GM18858 (cell line): ENCODE measurements around the gene SGPP2.

Source experiments
- ATAC-seq: cut with Tn5 transposase; IDR thresholded peaks from one replicate; pipeline ENCODE4 v1.9.1; 2021; ENCODE audit not compliant: unreplicated experiment

SGPP2 gene

GRCh38 chr2:222523783-222524544, 99.6 kb downstream of the SGPP2 start:
- ATAC-seq: no peak

GRCh38 chr2:222525811-222526210, 101.5 kb downstream of the SGPP2 start:
- no peak for ATAC-seq

DNA sequence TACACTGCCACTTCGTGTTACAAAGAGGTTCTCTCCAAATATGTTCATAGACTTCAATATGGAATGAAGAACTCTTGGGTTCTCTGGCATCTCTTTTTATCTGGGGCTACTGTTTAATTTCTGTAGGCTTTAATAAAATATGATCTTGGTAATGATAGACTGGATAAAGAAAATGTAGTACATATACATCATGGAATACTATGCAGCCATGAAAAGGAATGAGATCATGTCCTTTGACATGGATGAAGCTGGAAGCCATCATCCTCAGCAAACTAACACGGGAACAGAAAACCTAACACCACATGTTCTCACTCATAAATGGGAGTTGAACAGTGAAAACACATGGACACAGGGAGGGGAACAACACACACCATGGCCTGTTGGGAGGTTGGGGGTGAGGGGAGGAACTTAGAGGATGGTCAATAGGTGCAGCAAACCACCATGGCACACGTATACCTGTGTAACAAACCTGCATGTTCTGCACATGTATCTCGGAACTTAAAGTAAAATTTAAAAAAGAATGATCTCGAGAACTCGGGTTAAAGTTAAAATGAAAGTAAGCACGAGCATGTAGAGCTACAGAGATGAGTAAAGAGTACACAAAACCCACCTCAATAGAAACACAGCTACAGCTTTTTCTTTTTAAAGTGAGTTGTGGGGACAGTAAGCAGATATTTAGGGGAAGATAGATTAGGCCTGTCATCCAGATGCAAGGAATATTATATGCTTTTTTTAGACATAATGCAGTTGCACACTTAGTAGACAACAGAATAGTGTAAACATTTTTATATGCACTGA, 102.3 kb downstream of the SGPP2 start:
- no peak for ATAC-seq

GRCh38 chr2:222532315-222532714, 108.0 kb downstream of the SGPP2 start:
- ATAC-seq: no peak

- ATAC-seq: no peak
These were observed 111.1 kb downstream of the SGPP2 start for GRCh38 chr2:222535477-222535876.

DNA sequence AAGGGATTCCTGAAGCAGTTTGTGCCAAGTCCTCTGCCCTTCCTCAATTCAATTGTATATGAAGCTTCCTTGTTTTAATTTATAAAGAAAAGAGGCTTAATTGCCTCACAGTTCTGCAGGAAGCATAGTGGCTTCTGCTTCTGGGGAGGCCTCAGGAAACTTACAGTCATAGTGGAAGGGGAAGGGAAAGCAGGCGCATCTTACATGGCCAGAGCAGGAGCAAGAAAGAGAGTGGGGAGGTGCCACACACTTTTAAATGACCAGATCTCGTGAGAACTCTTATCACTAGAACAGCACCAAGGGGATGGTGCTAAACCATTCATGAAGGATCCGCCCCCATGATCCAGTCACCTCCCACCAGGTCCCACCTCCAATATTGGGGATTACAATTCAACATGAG, 114.2 kb downstream of the SGPP2 start:
- ATAC-seq: no peak

- ATAC-seq: no peak
These were observed 120.3 kb downstream of the SGPP2 start for GRCh38 chr2:222544661-222545060.

- no peak for ATAC-seq
These were observed 121.8 kb downstream of the SGPP2 start for GRCh38 chr2:222545823-222546795.

DNA sequence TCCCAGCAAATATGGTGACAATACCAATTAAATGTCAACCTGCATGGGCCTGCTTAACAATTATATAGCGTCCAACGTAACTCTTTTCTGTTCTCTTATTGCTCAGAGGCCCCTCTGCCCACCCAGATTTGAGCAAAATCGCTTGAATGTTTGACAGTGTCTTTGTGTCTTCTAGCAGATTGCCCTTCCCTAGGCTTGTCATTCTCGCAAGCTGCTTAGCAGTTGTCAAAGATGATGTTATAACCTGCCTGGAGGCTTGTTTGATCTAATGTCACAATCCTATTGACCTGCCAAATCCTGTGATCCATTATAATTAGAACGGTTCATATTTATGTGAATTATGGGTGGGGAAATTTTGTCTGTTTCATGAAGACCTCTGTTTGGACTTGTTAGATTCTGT, 122.7 kb downstream of the SGPP2 start:
- ATAC-seq: no peak

DNA sequence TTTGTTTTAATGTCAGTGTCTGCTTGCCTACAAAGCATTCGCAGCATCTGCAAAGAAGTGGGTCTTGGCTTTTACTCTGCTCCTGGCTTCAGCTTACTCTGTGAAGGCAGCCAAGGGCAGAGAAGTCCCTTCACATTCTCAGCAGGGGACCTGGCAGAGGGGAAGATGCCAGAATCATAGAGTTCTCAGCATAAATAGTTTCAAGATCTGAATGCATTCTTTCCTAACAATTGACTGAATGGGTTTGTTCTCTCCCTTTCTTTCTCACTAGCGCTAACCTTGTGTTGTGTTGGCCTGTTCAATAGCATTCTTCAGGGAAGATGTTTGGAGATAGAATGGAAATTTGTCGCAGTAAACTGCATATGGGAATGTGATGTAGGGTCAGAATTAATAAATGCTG, 124.6 kb downstream of the SGPP2 start:
- ATAC-seq: no peak

DNA sequence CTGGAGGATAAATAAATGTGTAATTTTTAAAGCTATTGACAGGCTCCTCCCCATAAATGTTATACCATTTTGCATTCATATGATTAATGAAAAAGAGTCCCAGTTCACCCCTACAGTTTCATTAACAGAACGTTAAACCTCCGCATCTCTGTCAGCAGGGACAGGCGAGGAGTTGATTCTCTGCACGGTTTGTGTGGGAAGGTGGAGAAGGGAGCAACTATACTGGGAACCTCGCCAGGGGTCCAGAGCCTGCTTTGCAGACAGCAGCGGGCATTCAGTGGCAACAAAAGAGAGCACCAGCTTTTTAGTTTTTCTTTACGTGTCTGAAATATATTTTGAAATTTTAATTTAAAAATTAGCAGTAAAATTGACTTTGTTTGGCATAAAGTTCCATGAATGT, 130.2 kb downstream of the SGPP2 start:
- ATAC-seq: no peak

- no peak for ATAC-seq
These were observed 136.8 kb downstream of the SGPP2 start for GRCh38 chr2:222561151-222561550.

DNA sequence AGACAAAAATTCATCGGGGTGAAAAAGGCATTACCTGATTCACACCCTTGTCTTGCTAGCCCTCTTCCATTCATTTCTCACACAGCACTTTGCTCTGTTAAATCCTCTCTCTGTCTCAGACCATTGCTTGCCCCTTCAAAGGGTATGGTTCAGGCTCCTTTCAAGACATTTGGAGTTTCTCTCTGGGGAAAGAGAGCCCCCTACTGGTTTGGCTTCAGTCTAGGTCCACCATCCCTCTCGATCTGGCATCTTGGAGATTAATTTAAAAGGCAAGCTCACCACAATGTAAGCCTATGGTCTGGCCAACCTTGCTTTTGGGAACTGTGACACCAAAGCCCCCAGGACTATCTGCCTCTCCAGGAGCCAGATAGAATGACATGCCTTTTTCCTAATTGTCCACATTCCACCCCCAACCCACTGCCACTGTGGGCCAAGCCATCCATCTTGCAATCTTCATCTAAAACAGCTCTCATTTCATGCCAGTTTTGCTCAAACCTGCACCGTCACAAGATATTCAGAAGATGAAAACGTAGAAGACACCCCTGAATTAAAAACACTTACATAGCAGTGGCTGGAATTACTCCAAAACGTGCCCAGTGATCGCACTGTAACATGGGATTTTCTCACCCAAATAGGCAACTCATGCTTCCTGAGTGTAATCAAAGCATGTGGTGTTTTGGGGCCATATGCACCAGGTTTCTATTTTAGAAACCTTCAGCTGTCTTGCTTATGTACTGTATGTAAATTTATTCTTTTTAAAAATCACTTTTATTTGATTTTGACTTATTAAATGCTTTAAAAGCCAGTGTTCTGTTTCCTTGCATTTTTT, 137.7 kb downstream of the SGPP2 start:
- peak; percentile 74 for ATAC-seq

DNA sequence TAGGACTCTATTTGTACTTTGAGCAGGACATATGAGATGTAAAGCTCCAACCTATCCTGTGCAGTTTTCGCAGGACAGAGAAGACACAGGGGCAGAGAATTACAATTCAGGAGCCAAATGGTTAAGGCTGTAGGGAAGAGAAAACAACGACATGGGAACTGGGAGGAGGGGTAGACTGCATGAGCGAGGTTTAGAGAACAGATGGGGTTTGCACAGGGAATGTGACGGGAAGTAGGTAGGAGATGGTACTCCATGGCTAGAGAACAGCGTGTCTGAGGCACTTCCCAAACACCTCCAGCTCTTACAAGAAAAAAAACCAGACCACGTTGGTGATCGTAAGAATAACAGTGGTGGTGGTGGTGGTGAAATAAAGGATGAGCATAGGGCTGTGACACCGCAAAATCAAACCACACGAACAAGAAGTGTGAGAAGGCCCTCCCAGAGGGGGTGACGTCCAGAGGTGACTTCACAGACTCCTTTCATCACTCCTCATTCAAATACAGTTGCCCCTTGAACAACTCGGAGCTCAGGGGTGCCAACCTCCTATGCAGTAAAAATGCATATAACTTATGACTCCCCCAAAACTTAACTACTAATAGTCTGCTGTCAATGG, 138.9 kb downstream of the SGPP2 start:
- no peak for ATAC-seq

- ATAC-seq: no peak
These were observed 139.6 kb downstream of the SGPP2 start for GRCh38 chr2:222563936-222564335.

DNA sequence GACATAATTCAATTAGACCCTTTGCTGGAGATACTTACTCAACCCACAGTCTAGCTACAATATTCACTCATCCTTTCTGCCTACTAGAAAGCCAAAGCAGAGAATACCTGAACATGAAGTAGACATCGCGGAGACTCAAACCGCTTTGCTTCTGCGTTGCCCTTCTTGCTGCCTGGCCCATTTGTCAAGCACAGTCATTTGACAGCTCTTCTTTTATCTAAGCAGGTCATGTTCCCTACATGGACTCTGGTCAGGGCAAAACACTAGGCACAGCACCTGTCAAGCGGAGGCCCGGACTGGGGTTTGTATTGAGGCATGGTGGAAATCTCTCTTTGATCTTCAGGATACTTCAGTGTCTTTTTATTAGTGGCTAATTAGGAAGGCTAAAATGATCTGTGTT, 141.9 kb downstream of the SGPP2 start:
- ATAC-seq: no peak

DNA sequence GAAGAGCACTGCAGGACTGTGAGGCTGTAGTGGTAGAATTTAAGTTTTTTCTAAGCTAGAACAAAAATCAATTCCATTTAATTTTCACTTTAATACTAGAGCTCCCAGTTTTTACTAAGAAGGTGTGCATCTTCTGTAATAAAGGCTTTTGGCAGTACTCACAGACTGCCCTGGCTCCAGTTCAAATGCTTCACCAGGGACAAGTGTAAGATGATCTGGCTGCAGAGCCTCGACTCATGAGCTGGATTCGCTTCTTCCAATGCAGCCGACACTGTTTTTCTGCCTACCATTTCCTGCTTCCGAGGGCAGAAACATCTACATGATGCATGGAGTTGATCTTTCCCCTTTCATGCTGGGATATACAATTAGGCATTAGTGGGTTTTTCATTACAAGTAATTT, 144.5 kb downstream of the SGPP2 start:
- ATAC-seq: no peak

DNA sequence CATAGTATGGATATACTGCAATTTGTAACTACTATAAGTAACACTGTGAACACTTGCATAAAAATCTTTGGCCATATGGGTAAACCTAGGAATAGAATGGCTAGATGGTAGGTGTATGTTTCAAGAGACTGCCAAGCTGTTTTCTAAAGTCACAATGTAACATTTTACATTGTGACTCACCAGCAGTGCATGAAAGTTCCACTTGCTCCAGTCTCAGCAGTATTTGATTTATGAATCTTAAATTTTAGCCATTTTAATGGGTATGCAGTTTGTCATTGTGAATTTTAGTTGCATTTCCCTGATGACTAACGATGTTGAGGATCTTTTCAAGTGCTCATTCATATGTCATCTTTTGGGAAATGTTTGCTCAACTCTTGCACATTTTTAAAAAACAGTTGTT, 145.5 kb downstream of the SGPP2 start:
- no peak for ATAC-seq

DNA sequence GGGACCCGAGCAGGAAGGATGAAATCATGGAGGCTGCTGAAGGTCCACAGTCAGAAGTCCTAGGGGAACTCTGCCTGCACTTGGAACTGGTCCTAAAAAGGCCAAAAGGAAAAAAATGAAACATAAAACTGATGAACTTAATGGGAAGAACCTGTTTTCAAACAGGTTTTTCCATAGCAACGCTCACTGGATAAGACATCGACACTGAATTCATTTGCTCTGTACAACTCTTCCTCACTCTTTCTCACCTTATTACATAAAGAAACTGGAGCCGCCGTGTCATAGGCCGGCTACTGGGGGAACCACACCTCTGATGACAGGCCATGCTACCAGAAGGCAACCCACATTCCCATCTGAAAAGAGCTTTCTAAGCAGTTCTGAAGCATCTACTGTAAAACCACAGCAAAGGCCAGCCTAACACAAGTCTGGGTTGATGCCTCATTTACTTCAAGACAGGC, 147.9 kb downstream of the SGPP2 start:
- no peak for ATAC-seq

DNA sequence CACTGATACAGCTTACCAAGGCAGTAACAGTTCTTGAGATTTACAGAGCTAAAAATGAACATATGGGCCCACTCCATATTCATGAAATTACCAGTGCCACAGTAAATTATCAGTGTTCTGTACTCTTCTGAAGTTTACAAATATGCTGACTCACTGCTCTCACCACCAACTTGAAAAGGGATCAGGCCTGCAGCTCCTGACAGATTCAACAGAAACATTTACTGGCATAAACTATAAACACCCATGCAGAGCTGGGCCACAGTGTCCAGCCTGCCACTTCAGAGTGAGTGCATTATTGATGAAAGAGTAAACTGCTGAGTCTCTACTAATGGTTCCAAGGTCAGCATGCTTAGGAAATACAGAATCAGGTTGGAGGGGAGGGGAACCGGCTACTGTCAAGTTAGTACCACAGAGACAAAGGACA, 148.4 kb downstream of the SGPP2 start:
- ATAC-seq: no peak
